HG03432 (cell line): ENCODE data around the gene MS4A3.
A peak's percentile ranks its signal among the peaks of the same experiment; 100 is the strongest.
"Not testable (repeated sequence)": the region's sequence is repeated elsewhere in the genome, so short reads cannot be mapped to it uniquely, and the experiment has no call there.

Experiments
- ATAC-seq: cut with Tn5 transposase; IDR thresholded peaks from one replicate; pipeline ENCODE4 v1.9.1; 2021; ENCODE audit warnings: mild to moderate bottlenecking, moderate library complexity; ENCODE audit not compliant: unreplicated experiment

The MS4A3 gene

DNA sequence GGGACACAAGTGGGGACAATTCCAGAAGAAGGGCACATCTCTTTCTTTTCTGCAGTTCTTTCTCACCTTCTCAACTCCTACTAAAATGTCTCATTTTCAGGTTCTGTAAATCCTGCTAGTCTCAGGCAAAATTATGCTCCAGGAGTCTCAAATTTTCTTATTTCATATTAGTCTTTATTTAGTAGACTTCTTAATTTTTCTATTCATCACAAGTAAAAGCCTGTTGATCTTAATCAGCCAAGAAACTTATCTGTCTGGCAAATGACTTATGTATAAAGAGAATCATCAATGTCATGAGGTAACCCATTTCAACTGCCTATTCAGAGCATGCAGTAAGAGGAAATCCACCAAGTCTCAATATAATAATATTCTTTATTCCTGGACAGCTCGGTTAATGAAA, 31.9 kb downstream of the MS4A3 start, which contains the start of gene MS4A2:
Gene MS4A2, plus strand, starts transcription at position 301 of the 400 bp plus-strand sequence. CDS start 102 bp downstream, outside the sequence.
- ATAC-seq = no peak

DNA sequence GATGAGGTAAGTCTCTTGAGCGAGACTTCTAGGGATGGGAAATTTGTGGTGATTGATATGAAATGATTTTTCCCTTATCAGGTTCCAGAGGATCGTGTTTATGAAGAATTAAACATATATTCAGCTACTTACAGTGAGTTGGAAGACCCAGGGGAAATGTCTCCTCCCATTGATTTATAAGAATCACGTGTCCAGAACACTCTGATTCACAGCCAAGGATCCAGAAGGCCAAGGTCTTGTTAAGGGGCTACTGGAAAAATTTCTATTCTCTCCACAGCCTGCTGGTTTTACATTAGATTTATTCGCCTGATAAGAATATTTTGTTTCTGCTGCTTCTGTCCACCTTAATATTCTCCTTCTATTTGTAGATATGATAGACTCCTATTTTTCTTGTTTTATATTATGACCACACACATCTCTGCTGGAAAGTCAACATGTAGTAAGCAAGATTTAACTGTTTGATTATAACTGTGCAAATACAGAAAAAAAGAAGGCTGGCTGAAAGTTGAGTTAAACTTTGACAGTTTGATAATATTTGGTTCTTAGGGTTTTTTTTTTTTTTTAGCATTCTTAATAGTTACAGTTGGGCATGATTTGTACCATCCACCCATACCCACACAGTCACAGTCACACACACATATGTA, 39.1 kb downstream of the MS4A3 start:
- ATAC-seq = no peak

DNA sequence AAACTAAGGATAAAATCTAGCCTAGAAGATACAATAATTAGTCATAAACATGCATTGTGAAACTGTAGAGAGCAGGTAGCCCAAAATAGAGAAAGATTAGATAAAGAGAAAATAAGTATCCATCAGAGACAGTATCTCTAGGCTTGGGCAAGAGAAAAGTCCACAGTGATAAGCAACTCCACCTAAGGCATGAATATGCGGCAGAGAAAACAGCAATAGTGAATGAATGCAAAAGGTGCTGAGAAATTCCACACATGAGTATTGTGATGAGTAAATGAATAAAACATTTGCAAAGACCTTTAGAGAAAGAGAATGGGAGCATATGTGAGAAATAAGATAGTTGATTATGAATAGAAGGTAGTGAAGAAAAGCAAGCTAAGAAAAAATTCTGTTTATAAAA, 40.7 kb downstream of the MS4A3 start:
- no peak for ATAC-seq

DNA sequence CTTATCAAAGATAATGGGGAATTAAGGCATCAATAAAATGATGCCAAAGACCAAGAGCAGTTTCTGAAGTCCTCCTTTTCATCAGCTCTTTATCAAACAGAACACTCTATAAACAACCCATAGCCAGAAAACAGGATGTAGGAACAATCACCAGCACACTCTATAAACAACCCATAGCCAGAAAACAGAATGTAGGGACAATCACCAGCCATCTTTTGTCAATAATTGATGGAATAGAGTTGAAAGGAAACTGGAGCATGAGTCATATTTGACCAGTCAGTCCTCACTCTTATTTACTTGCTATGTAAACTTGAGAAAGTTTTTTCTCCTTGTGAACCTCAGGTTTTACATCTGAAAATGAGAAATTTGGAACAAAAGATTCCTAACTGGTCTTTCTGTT, 42.0 kb downstream of the MS4A3 start:
- ATAC-seq = peak; percentile 80

DNA sequence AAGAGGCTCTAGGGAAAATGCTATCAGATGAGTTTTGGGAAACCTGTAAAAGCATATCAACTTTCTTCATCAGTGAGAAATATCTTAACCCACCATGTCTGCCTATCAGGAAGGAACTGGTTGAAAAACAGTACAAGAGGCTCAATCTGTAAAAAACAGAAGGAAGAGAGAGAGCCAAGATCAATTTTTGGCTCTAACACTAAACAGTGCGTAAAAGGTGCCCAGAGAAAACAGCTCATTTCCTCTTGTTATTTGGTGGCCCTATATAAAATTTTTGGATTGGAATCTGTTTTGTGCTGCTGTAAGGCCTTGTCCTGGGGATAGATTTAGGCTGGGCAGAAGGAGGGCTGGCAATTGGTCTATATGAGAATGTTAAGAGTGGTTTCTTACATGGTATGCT, 44.1 kb downstream of the MS4A3 start:
- ATAC-seq = no peak

DNA sequence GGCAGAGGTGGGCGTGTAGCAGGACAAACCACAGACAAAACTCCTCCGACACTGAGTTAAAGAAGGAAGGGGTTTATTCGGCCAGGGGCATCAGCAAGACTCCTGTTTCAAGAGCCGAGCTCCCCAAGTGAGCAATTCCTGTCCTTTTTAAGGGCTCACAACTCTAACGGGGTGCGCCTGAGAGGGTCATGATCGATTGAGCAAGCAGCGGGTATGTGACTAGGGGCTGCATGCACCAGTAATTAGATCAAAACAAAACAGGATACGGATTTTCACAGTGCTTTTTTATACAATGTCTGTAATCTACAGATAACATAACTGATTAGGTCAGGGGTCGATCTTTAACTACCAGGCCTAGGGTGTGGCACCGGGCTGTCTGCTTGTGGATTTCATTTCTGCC, 44.9 kb downstream of the MS4A3 start:
- ATAC-seq = not testable (repeated sequence)

DNA sequence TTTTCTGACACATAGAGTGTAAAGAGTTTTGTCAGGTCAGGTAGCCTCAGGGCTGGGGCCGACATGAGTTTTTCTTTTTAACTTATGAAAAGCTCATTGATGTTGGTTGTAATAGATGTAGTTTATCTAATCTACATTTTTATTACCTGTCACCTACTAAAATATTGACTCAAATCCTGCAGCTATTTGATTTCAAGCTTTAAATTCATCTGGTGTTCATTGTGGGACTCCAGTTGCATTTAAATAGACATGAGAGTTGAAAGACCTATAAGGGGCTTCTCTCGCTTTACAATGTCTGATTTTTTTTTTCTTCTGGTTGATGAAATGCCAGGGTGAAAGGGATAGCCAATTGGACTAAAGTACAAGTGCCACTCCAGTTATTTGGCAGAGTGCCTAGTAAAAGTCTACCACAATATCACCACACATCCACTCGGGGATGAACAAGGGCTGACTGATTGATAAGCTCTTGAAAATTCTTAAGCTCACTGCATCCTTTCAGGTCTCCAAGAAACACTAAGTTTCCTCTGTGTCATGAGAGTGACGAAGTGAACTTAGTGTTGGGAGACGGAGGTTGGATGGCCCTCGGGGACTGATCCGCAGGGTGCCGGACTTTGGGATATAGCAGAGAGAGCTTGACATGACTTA, 48.1 kb downstream of the MS4A3 start:
- not testable (repeated sequence) for ATAC-seq

DNA sequence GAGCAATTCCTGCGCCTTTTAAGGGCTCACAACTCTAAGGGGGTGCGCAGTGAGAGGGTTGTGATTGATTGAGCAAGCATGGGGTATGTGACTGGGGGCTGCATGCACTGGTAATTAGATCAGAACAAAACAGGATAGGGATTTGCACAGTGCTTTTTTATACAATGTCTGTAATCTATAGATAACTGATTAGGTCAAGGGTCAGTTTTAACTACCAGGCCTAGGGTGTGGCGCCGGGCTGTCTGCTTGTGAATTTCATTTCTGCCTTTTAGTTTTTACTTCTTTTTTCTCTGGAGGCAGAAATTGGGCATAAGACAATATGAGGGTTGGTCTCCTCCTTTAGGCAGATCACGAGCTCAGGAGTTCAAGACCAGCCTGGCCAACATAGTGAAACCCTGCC, 52.2 kb downstream of the MS4A3 start:
- ATAC-seq = not testable (repeated sequence)

DNA sequence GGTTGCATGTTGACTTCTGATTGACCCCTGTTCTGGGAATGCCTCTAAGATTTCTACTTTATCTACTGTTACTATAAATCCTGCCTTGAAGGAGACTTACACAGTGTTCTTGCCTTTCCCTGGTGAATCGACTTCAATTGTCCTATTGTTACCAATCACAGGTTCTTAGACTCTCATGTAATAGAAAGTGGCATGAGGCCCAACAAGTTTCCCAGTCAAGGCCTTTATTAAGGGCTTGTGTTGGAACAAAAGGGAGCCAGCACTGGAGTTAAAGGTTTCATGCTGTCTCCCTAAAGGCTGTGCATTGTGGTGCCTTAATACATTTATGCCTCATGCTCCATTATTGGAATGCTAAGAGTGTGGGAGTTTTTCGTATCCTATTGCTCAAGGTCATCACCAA, 55.3 kb downstream of the MS4A3 start:
- ATAC-seq = no peak

DNA sequence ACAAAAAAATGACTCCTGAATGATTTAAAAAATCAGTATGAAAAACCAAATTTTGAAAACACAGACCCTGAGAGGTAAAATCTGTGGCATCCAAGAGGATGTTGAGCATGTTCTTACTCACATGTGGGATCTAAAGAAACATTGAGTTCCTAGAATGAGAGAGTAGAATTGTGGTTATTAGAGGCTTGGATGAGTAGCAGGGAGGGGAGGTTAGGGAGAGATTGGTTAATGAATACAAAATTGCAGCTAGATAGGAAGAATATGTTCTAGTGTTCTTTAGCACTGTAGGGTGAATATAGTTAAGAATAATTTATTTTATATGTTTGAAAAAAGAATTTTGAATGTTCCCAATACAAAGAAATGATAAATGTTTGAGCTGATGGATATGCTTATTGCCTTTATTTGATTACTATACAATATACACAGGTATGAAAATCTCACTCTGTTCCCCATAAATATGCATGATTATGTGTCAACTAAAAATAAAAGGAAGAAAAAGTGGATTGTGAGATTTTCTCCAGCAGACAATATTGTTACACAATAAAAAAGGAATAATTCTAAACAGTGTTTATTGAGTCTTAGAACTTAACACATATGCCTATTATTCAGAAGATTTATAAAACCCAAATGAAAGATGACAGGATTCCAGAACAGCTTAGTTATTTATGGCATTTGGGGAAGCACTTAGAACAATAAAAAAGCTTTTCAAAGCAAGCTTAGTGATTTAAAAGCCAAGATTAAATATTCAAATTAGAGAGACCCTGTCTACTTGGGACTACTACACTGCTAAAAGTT, 60.7 kb downstream of the MS4A3 start:
- ATAC-seq = no peak

DNA sequence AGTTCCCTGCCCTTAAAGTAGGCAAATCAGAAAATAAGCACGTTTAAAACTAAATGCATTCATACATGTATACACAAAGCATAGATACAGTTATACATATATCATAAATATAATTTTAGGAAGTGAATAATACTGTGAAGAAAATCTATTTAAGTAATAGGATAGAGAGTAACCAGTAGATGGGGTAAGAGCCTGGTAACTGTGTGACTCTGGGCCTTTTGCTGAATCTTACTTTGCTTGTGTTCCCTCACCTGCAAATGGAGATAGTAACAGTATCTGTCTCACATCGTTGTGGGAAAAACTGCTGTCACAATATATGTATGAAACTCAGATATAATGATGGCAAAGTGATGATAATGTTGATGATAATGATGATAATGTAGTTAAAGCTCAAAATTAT, 61.9 kb downstream of the MS4A3 start:
- ATAC-seq = no peak

DNA sequence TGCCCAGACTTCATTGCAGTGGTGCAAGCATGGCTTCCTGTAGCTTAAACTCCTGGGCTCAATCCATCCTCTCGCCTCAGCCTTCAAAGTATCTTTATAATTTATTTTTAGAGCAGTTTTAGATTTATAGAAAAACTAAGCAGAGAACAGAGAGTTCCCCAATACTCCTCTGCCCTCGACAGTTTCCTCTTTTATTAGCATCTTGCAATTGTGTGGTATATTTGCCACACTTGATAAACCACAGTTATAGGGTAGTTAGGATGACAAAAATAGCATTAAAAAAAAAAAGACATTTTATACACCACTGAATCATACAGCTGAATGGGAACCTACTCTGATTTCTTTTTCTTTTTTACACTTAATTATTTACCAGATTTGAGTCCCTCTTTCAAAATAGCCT, 63.2 kb downstream of the MS4A3 start:
- no peak for ATAC-seq
